CD4-positive, alpha-beta T cell (primary cell): Measurements from ENCODE around the gene AFF3. TPM values are rescaled to one million over a fixed set of nuclear protein-coding genes. Genes with fewer than 3 reads are reported as not detected.

ENCODE experiments used
- ATAC-seq: fragments of 200-7000 bp; cut with Tn5 transposase; one replicate; pipeline ENCODE4 v1.10.0; 2022; ENCODE audit warnings: mild to moderate bottlenecking; ENCODE audit not compliant: poor library complexity
- CTCF ChIA-PET: fragments of 350-600 bp; sonication (Branson Sonifier 250); formaldehyde crosslinking; loops from one replicate; lab custom pipeline; 2021; ENCODE audit warnings: antibody characterized with exemption, inconsistent platforms; lab: Charles Lee
- POLR2A ChIA-PET: fragments of 350-600 bp; sonication (Branson Sonifier 250); formaldehyde crosslinking; loops from one replicate; lab custom pipeline; 2021; ENCODE audit warnings: antibody characterized with exemption, inconsistent platforms; lab: Charles Lee
- DNase-seq, 14 experiments: peaks; one replicate each; pipeline ENCODE4 v3.0.0-alpha.2; 2013 to 2020; ENCODE audit warnings: mixed read lengths in 2 of 14
- H3K27ac ChIP-seq, 2 donors: one replicate each; pipeline versions ENCODE4 v1.5.1 to v1.7.0; 2013; ENCODE audit warnings: low read length in 2 of 2, low read depth in 1 of 2, mild to moderate bottlenecking in 1 of 2
- H3K27me3 ChIP-seq, 2 experiments: 1 replicate in 1 of 2; 2 replicates in 1 of 2; pipeline versions ENCODE4 v1.6.1 to v1.7.0; 2013; ENCODE audit warnings: low read length in 2 of 2, control low read depth in 1 of 2, mild to moderate bottlenecking in 1 of 2, moderate library complexity in 1 of 2; ENCODE audit not compliant: insufficient read depth in 2 of 2, control insufficient read depth in 1 of 2
- H3K36me3 ChIP-seq: one replicate; pipeline ENCODE4 v1.6.1; 2013; ENCODE audit warnings: low read length, control low read depth; ENCODE audit not compliant: insufficient read depth
- H3K4me1 ChIP-seq: one replicate; pipeline ENCODE4 v1.6.1; 2013; ENCODE audit warnings: low read length, control low read depth; ENCODE audit not compliant: insufficient read depth
- H3K4me3 ChIP-seq: one replicate; pipeline ENCODE4 v1.5.1; 2013; ENCODE audit warnings: mild to moderate bottlenecking, low read length, moderate library complexity
- H3K9me3 ChIP-seq, 2 experiments: 1 replicate in 1 of 2; 2 replicates in 1 of 2; pipeline versions ENCODE4 v1.6.1 to v1.7.0; 2013; ENCODE audit warnings: low read length in 2 of 2, mild to moderate bottlenecking in 2 of 2, control low read depth in 1 of 2, moderate library complexity in 1 of 2; ENCODE audit not compliant: control insufficient read depth in 1 of 2, insufficient read depth in 1 of 2
- H3K27ac Mint-ChIP-seq: one replicate; pipeline ENCODE4 v1.8.0; 2020; ENCODE audit warnings: mixed read lengths
- H3K27me3 Mint-ChIP-seq: one replicate; pipeline ENCODE4 v1.8.0; 2021; ENCODE audit warnings: mixed read lengths
- H3K36me3 Mint-ChIP-seq: one replicate; pipeline ENCODE4 v1.8.0; 2021; ENCODE audit warnings: low read depth, mixed read lengths
- H3K4me1 Mint-ChIP-seq: one replicate; pipeline ENCODE4 v1.8.0; 2021; ENCODE audit warnings: low read depth, mixed read lengths
- H3K4me3 Mint-ChIP-seq: one replicate; pipeline ENCODE4 v1.8.0; 2020; ENCODE audit warnings: mild to moderate bottlenecking, mixed read lengths
- H3K9me3 Mint-ChIP-seq: one replicate; pipeline ENCODE4 v1.8.0; 2020; ENCODE audit warnings: mixed read lengths
- intact Hi-C, 2 experiments: fragments of 100-400 bp; cut with DNase I in 1 of 2; cut with micrococcal nuclease in 1 of 2; formaldehyde crosslinking; loops; one replicate each; pipeline versions ENCODE4 v1.15.1 to v1.9.0; 2023 to 2025; cut with DNase I, micrococcal nuclease
- polyA plus RNA-seq, 2 donors: library from polyadenylated mRNA; unstranded; fragments of 120-200 nt; gene quantifications; one replicate each; pipeline ENCODE4 v1.2.1, GENCODE V29; 2013
- total RNA-seq, 174 experiments: library from RNA in 2 of 174; stranded (reverse) in 2 of 174; gene quantifications; one replicate each; pipeline ENCODE4 v1.2.3 and lab custom pipeline; 2021 to 2026
- TF ChIP-seq, protein P1 (sequence below): fragments of 200-600 bp; IDR thresholded peaks from one replicate; pipeline ENCODE4 v1.8.0; 2022; ENCODE audit warnings: antibody characterized with exemption, mild to moderate bottlenecking

The AFF3 gene
- total RNA-seq (10 to 100 TPM; 15.4 to 15.7 TPM), total RNA-seq (lab: John Stamatoyannopoulos, UW) (1.5 to 28.4 (median 6.0) reads per million in 172 experiments)
- polyA plus RNA-seq (2013, experiment 1 of 2), result 4.4 TPM
- 4.9 TPM for polyA plus RNA-seq (2013, experiment 2 of 2)

DNA sequence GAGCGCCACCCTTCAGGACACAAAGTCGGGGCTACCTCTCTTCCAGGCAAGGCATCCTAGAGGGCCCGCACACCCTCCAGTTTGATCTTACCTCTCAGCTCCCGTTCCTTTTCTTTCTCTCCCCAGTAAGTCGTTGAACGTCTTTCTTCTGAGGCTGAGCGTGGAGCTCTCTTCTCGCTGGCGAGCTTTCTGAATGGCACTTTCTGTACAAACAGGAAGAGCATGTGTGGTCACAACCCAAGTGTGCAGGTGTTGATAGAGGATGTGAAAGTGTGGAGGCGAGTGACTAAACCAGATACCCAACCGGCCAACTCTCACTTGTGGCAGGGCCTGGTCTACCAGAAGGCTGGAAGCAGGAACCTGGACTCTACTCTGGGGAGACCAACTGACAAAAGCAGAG, at the start of gene AFF3:
TSS of gene AFF3 (minus strand) at position 198 of the 400 bp plus-strand sequence. CDS start 38,136 bp downstream, outside the sequence.
- H3K27me3 ChIP-seq, result no peaks in the 10 kb centered on the region
- TF ChIP-seq, protein P1, sequence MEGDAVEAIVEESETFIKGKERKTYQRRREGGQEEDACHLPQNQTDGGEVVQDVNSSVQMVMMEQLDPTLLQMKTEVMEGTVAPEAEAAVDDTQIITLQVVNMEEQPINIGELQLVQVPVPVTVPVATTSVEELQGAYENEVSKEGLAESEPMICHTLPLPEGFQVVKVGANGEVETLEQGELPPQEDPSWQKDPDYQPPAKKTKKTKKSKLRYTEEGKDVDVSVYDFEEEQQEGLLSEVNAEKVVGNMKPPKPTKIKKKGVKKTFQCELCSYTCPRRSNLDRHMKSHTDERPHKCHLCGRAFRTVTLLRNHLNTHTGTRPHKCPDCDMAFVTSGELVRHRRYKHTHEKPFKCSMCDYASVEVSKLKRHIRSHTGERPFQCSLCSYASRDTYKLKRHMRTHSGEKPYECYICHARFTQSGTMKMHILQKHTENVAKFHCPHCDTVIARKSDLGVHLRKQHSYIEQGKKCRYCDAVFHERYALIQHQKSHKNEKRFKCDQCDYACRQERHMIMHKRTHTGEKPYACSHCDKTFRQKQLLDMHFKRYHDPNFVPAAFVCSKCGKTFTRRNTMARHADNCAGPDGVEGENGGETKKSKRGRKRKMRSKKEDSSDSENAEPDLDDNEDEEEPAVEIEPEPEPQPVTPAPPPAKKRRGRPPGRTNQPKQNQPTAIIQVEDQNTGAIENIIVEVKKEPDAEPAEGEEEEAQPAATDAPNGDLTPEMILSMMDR, result no peak
- peaks cover 24% of the 10 kb centered on the region for H3K4me1 ChIP-seq
- peak within 1 kb of the TSS; percentile 28 to 34 for H3K27ac ChIP-seq
- Mint-ChIP-seq H3K9me3 (no peaks in the 10 kb centered on the region), H3K4me1 (peaks cover 64% of the 10 kb centered on the region), H3K36me3 (no peaks in the 10 kb centered on the region), H3K4me3 (peak within 1 kb of the TSS; percentile 88), H3K27ac (peak within 1 kb of the TSS; percentile 88), H3K27me3 (no peaks in the 10 kb centered on the region)
- ChIA-PET CTCF (interaction anchor here (0.5 kb wide), 1 partner anchor 147 kb away, joined by 3 read pairs; no protein-coding TSS in a partner anchor), POLR2A (interaction anchor here (0.6 to 3.3 kb wide), 8 partner anchors 9 to 805 kb away, joined by 3 to 19 read pairs (median 3); partner anchors contain the start of genes EIF5B and PDCL3)
- intact Hi-C loops, result no loop called here
- DNase-seq, result peak in 13 of 14 experiments; percentile 9 to 60 (median 32)
- H3K4me3 ChIP-seq, result peak within 1 kb of the TSS; percentile 57
- peaks cover 0 to 8% of the 10 kb centered on the region in 2 experiments for H3K9me3 ChIP-seq
- no peaks in the 10 kb centered on the region for H3K36me3 ChIP-seq
- ATAC-seq, result peak; percentile 72

DNA sequence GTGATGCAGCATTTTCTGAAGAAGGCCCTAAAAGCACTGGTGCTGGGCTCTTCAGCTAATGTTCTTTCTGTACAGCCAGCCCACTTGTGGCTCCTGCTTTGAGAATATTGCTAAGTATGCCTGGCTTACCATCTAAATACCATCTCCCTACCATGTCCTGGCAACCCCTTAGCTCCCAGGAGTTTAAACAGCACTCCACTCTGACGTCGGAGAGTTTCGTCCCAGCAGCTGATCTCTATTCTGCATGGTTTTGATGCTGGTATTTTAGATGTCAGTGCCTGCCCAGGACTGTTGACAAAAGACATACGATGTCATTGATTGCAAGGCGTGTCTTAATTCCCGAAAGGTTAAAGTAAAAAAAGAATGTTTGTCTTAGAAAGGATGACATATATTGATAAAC, 47.0 kb upstream of the AFF3 start:
- no peaks in the 10 kb centered on the region for H3K36me3 Mint-ChIP-seq
- H3K9me3 Mint-ChIP-seq, result no peaks in the 10 kb centered on the region
- DNase-seq, result no peak
- no peak overlapping the region for H3K27ac Mint-ChIP-seq
- CTCF ChIA-PET, result no interaction called here
- no peak overlapping the region for H3K4me3 Mint-ChIP-seq
- Histone ChIP-seq H3K4me3 (no peak overlapping the region), H3K36me3 (no peaks in the 10 kb centered on the region), H3K27ac (no peak overlapping the region), H3K4me1 (no peaks in the 10 kb centered on the region), H3K9me3 (no peaks in the 10 kb centered on the region), H3K27me3 (no peaks in the 10 kb centered on the region)
- POLR2A ChIA-PET, result no interaction called here
- intact Hi-C loops, result no loop called here
- no peaks in the 10 kb centered on the region for H3K27me3 Mint-ChIP-seq
- no peaks in the 10 kb centered on the region for H3K4me1 Mint-ChIP-seq
- no peak for ATAC-seq
- TF ChIP-seq, protein P1, result no peak

GRCh38 chr2:100188326-100188725, 45.9 kb upstream of the AFF3 start:
- Histone ChIP-seq H3K27me3 (no peaks in the 10 kb centered on the region), H3K9me3 (no peaks in the 10 kb centered on the region), H3K4me3 (no peak overlapping the region), H3K27ac (no peak overlapping the region), H3K4me1 (no peaks in the 10 kb centered on the region), H3K36me3 (no peaks in the 10 kb centered on the region)
- POLR2A ChIA-PET, result no interaction called here
- no peak for ATAC-seq
- Mint-ChIP-seq H3K36me3 (no peaks in the 10 kb centered on the region), H3K4me3 (no peak overlapping the region), H3K27me3 (no peaks in the 10 kb centered on the region), H3K4me1 (no peaks in the 10 kb centered on the region), H3K27ac (no peak overlapping the region), H3K9me3 (no peaks in the 10 kb centered on the region)
- CTCF ChIA-PET, result no interaction called here
- DNase-seq, result no peak
- TF ChIP-seq, protein P1, result no peak
- intact Hi-C loops, result no loop called here
